ENCODE results near the gene IPCEF1.

IPCEF1 gene

GRCh38 chr6:154397491-154398195, 41.0 kb upstream of the IPCEF1 start:
- no peak for DNase-seq (ENCODE audit: low read depth)
- H3K4me3 ChIP-seq (ENCODE audit: control insufficient read depth, low read depth, low read length), result no peak overlapping the region
- no peak for TF ChIP-seq CTCF (IDR thresholded peaks at IDR 0.05; ENCODE audit: control insufficient read depth, insufficient read depth, low read depth, low read length, missing control alignments)

GRCh38 chr6:154395878-154396277, 39.3 kb upstream of the IPCEF1 start:
- DNase-seq (ENCODE audit: low read depth), result no peak
- no peak overlapping the region for H3K4me3 ChIP-seq (ENCODE audit: control insufficient read depth, low read depth, low read length)
- TF ChIP-seq CTCF (IDR thresholded peaks at IDR 0.05; ENCODE audit: control insufficient read depth, insufficient read depth, low read depth, low read length, missing control alignments), result no peak

- no peak for DNase-seq (ENCODE audit: low read depth)
- H3K4me3 ChIP-seq (ENCODE audit: control insufficient read depth, low read depth, low read length), result no peak overlapping the region
- no peak for TF ChIP-seq CTCF (IDR thresholded peaks at IDR 0.05; ENCODE audit: control insufficient read depth, insufficient read depth, low read depth, low read length, missing control alignments)
These were observed 38.7 kb upstream of the IPCEF1 start for GRCh38 chr6:154395316-154395715.

GRCh38 chr6:154394571-154394970, 38.0 kb upstream of the IPCEF1 start:
- DNase-seq (ENCODE audit: low read depth), result no peak
- H3K4me3 ChIP-seq (ENCODE audit: control insufficient read depth, low read depth, low read length), result no peak overlapping the region
- no peak for TF ChIP-seq CTCF (IDR thresholded peaks at IDR 0.05; ENCODE audit: control insufficient read depth, insufficient read depth, low read depth, low read length, missing control alignments)

GRCh38 chr6:154390034-154390433, 33.4 kb upstream of the IPCEF1 start:
- no peak for TF ChIP-seq CTCF (IDR thresholded peaks at IDR 0.05; ENCODE audit: control insufficient read depth, insufficient read depth, low read depth, low read length, missing control alignments)
- no peak overlapping the region for H3K4me3 ChIP-seq (ENCODE audit: control insufficient read depth, low read depth, low read length)
- no peak for DNase-seq (ENCODE audit: low read depth)

GRCh38 chr6:154388803-154389202, 32.2 kb upstream of the IPCEF1 start:
- no peak overlapping the region for H3K4me3 ChIP-seq (ENCODE audit: control insufficient read depth, low read depth, low read length)
- TF ChIP-seq CTCF (IDR thresholded peaks at IDR 0.05; ENCODE audit: control insufficient read depth, insufficient read depth, low read depth, low read length, missing control alignments), result no peak
- DNase-seq (ENCODE audit: low read depth), result no peak

All from AG09309 (cell line).